IMR-90 (cell line): ENCODE results near the gene ADISSP. TPM values are rescaled to one million over a fixed set of nuclear protein-coding genes. Genes with fewer than 3 reads are reported as not detected.

Source experiments
- ATAC-seq: fragments of 200-7000 bp; cut with Tn5 transposase; 2 replicates; pipeline ENCODE4 v1.9.1; 2020; ENCODE audit warnings: low read depth, mild to moderate bottlenecking, moderate library complexity
- BruUV-seq: library from RNA; stranded (reverse); fragments of 400-500 nt; replicated peaks from 2 replicates; lab custom pipeline; 2021; lab: Mats Ljungman, UMichigan
- CTCF ChIA-PET: fragments of 300-600 bp; formaldehyde crosslinking; extraction: SDS; loops from one replicate; lab custom pipeline; 2021; ENCODE audit warnings: antibody characterized with exemption; lab: Yijun Ruan, JAX
- POLR2A ChIA-PET: fragments of 300-600 bp; sonication (Branson Sonifier 250); formaldehyde crosslinking; loops from one replicate; lab custom pipeline; 2022; ENCODE audit warnings: antibody characterized with exemption; ENCODE audit not compliant: unreplicated experiment; lab: Charles Lee
- DNase-seq: peaks from one replicate; pipeline ENCODE4 v3.0.0; 2013
- H2AFZ ChIP-seq: replicated peaks from 2 replicates; pipeline ENCODE3; 2013; ENCODE audit warnings: low read length, mild to moderate bottlenecking; ENCODE audit not compliant: poor library complexity
- H2AK5ac ChIP-seq: 2 replicates; pipeline ENCODE4 v1.6.1; 2013; ENCODE audit warnings: low read depth, low read length, inconsistent platforms
- H2AK9ac ChIP-seq: replicated peaks from 2 replicates; pipeline ENCODE3; 2013; ENCODE audit warnings: mild to moderate bottlenecking, low read depth, low read length, moderate library complexity; ENCODE audit not compliant: poor library complexity
- H2BK120ac ChIP-seq: 2 replicates; pipeline ENCODE4 v1.6.1; 2013; ENCODE audit warnings: low read depth, low read length, inconsistent platforms
- H2BK15ac ChIP-seq: 3 replicates; pipeline ENCODE4 v1.6.1; 2013; ENCODE audit warnings: low read depth, low read length, inconsistent platforms
- H2BK20ac ChIP-seq: 2 replicates; pipeline ENCODE4 v1.6.1; 2013; ENCODE audit warnings: low read depth, mild to moderate bottlenecking, inconsistent platforms, low read length, moderate library complexity
- H2BK5ac ChIP-seq: 2 replicates; pipeline ENCODE4 v1.6.1; 2013; ENCODE audit warnings: mild to moderate bottlenecking, low read depth, low read length, inconsistent platforms; ENCODE audit not compliant: poor library complexity, severe bottlenecking
- H3K14ac ChIP-seq: replicated peaks from 2 replicates; pipeline ENCODE4 v1.6.1; 2013; ENCODE audit warnings: low read depth, low read length, inconsistent platforms
- H3K18ac ChIP-seq: 2 replicates; pipeline ENCODE4 v1.6.1; 2013; ENCODE audit warnings: low read depth, low read length, control low read depth
- H3K23ac ChIP-seq: 2 replicates; pipeline ENCODE4 v1.6.1; 2013; ENCODE audit warnings: low read depth, low read length, inconsistent platforms
- H3K27ac ChIP-seq: 2 replicates; pipeline ENCODE4 v1.5.1; 2013; ENCODE audit warnings: mild to moderate bottlenecking, control low read depth, low read length; ENCODE audit not compliant: insufficient read depth
- H3K27me3 ChIP-seq: 2 replicates; pipeline ENCODE4 v1.6.1; 2013; ENCODE audit warnings: low read length; ENCODE audit not compliant: control insufficient read depth, insufficient read depth
- H3K36me3 ChIP-seq: 2 replicates; pipeline ENCODE4 v1.6.1; 2013; ENCODE audit warnings: low read length, mixed read lengths; ENCODE audit not compliant: control insufficient read depth, insufficient read depth
- H3K4ac ChIP-seq: 2 replicates; pipeline ENCODE4 v1.6.1; 2013; ENCODE audit warnings: low read depth, low read length, inconsistent platforms
- H3K4me1 ChIP-seq: 2 replicates; pipeline ENCODE4 v1.6.1; 2013; ENCODE audit warnings: low read length, mixed read lengths; ENCODE audit not compliant: control insufficient read depth, insufficient read depth
- H3K4me2 ChIP-seq: 2 replicates; pipeline ENCODE4 v1.6.1; 2013; ENCODE audit warnings: low read depth, mild to moderate bottlenecking, control low read depth, low read length, moderate library complexity
- H3K4me3 ChIP-seq: 2 replicates; pipeline ENCODE4 v1.5.1; 2013; ENCODE audit warnings: low read depth, mild to moderate bottlenecking, control low read depth, low read length, moderate library complexity; ENCODE audit not compliant: insufficient read depth
- H3K56ac ChIP-seq: 2 replicates; pipeline ENCODE4 v1.6.1; 2013; ENCODE audit warnings: low read length, inconsistent platforms; ENCODE audit not compliant: insufficient read depth; ENCODE audit errors: extremely low read depth
- H3K79me1 ChIP-seq, 2 experiments: 2 replicates each; pipeline ENCODE4 v1.6.1; 2013; ENCODE audit warnings: low read length in 2 of 2, inconsistent platforms in 1 of 2, low read depth in 1 of 2
- H3K9ac ChIP-seq: 2 replicates; pipeline ENCODE4 v1.6.1; 2013; ENCODE audit warnings: low read depth, low read length, control low read depth
- H3K9me1 ChIP-seq: 2 replicates; pipeline ENCODE4 v1.6.1; 2013; ENCODE audit warnings: low read length, inconsistent platforms; ENCODE audit not compliant: insufficient read depth
- H3K9me3 ChIP-seq: 2 replicates; pipeline ENCODE4 v1.6.1; 2013; ENCODE audit warnings: low read length; ENCODE audit not compliant: control insufficient read depth, insufficient read depth
- H4K20me1 ChIP-seq: 2 replicates; pipeline ENCODE4 v1.6.1; 2013; ENCODE audit warnings: low read length, inconsistent platforms; ENCODE audit not compliant: insufficient read depth
- H4K5ac ChIP-seq: 2 replicates; pipeline ENCODE4 v1.6.1; 2013; ENCODE audit warnings: mild to moderate bottlenecking, low read depth, low read length, control low read depth
- H4K8ac ChIP-seq, 2 experiments: 2 replicates each; pipeline ENCODE4 v1.6.1; 2013; ENCODE audit warnings: low read depth in 2 of 2, low read length in 2 of 2, control low read depth in 1 of 2, inconsistent platforms in 1 of 2
- H4K91ac ChIP-seq: 2 replicates; pipeline ENCODE4 v1.6.1; 2013; ENCODE audit warnings: low read depth, low read length, inconsistent platforms; ENCODE audit not compliant: insufficient read depth
- CTCF ChIP-seq: conservative IDR thresholded peaks from 2 replicates; pipeline ENCODE4 v1.5.1; 2012; ENCODE audit warnings: mild to moderate bottlenecking, low read depth, low read length, improper control_type of control experiment
- ELK1 ChIP-seq: fragments of 150-350 bp; IDR thresholded peaks from 2 replicates; pipeline ENCODE4 v1.6.1; 2016; ENCODE audit warnings: low read depth, mild to moderate bottlenecking, low read length, moderate library complexity, borderline replicate concordance
- MAZ ChIP-seq: IDR thresholded peaks from 2 replicates; pipeline ENCODE4 v1.6.1; 2012; ENCODE audit warnings: low read depth, mild to moderate bottlenecking, low read length, improper control_type of control experiment, moderate library complexity, borderline replicate concordance
- RFX5 ChIP-seq: IDR thresholded peaks from 2 replicates; pipeline ENCODE4 v1.8.0; 2012; ENCODE audit warnings: low read depth, mild to moderate bottlenecking, low read length, moderate library complexity
- SMC3 ChIP-seq: fragments of 150-350 bp; IDR thresholded peaks from 2 replicates; pipeline ENCODE4 v1.6.1; 2016; ENCODE audit warnings: low read depth, mild to moderate bottlenecking, antibody characterized with exemption, low read length, moderate library complexity
- USF2 ChIP-seq: fragments of 150-350 bp; IDR thresholded peaks from 2 replicates; pipeline ENCODE4 v1.6.1; 2017; ENCODE audit warnings: mild to moderate bottlenecking, antibody characterized with exemption, low read length, low read depth
- WGBS, 2 experiments: methylation state at CpG; one replicate each; pipeline versions ENCODE4 v1.1.5 to v1.1.7; 2013; ENCODE audit warnings: missing lambda C conversion rate in 2 of 2; ENCODE audit not compliant: insufficient read length in 1 of 2; ENCODE audit errors: extremely low coverage in 2 of 2; 5-methylcytosine and 5-hydroxymethylcytosine counted together
- dilution Hi-C: fragments of 300-500 bp; cut with HindIII; formaldehyde crosslinking; loops from one replicate; pipeline ENCODE4 v1.14.3; 2018; ENCODE audit warnings: low sequenced_read_pairs; ENCODE audit not compliant: unreplicated experiment
- in situ Hi-C: fragments of 300-500 bp; cut with MboI; formaldehyde crosslinking; loops from 3 replicates; pipeline ENCODE4 v1.14.3; 2019; ENCODE audit warnings: low sequenced_read_pairs, inconsistent platforms, mixed read lengths
- intact Hi-C: fragments of 100-400 bp; cut with micrococcal nuclease; formaldehyde crosslinking; loops from 2 replicates; pipeline ENCODE4 v1.10.0; 2022
- polyA plus RNA-seq, 3 experiments: library from polyadenylated mRNA; depleted of rRNA; stranded (reverse); fragments of >200 nt; gene quantifications; 2 replicates each; pipeline ENCODE4 v1.2.3, GENCODE V29; 2012; ENCODE audit warnings: low replicate concordance in 1 of 3
- total RNA-seq: library from RNA; depleted of rRNA; stranded (reverse); fragments of >200 nt; gene quantifications from 2 replicates; pipeline ENCODE4 v1.2.3, GENCODE V29; 2012

ADISSP gene
- total and polyA plus RNA-seq, 2 of the 4 experiments (the other 2 are of a cell fraction): 31.9 to 58.2 TPM

GRCh38 chr20:3801846-3802245 lies 34.3 kb upstream of the ADISSP start:
- Histone ChIP-seq H4K20me1 (no peaks in the 10 kb centered on the region), H3K4me3 (no peak overlapping the region), H2BK15ac (no peak overlapping the region), H3K18ac (no peak overlapping the region), H3K27ac (no peak overlapping the region), H3K56ac (no peak overlapping the region), H3K79me1 (peaks cover 39 to 95% of the 10 kb centered on the region in 2 experiments), H3K4ac (no peak overlapping the region; the same call in 1 of the 2 replicates), H2AK9ac (no peak overlapping the region), H3K23ac (no peak overlapping the region), H3K27me3 (no peaks in the 10 kb centered on the region), H2BK5ac (no peak overlapping the region), H2BK120ac (no peak overlapping the region), H4K8ac (no peak overlapping the region), H3K14ac (no peak overlapping the region), H3K9ac (no peak overlapping the region), H3K9me3 (no peaks in the 10 kb centered on the region), H3K4me1 (peaks cover 38% of the 10 kb centered on the region), H2AFZ (no peak overlapping the region), H4K91ac (no peak overlapping the region), H3K9me1 (peaks cover 37% of the 10 kb centered on the region), H2AK5ac (no peak overlapping the region), H4K5ac (no peak overlapping the region), H3K4me2 (no peak overlapping the region), H2BK20ac (no peak overlapping the region), H3K36me3 (peaks cover 72% of the 10 kb centered on the region)
- WGBS, 2 experiments: 96% methylated on average over 11 of the region's 13 CpGs; no CpG with 5 or more reads in 1 of the 2 experiments
- ATAC-seq (no peak), DNase-seq (no peak)
- intact Hi-C loops: no loop called here
- dilution Hi-C loops: no loop called here
- BruUV-seq: no TSS peak
- in situ Hi-C loops: no loop called here
- TF ChIP-seq MAZ (no peak), ELK1 (no peak), RFX5 (no peak), SMC3 (no peak), CTCF (no peak), USF2 (no peak)
- CTCF ChIA-PET: no interaction called here
- POLR2A ChIA-PET: no interaction called here
